Pancreas (tissue), 8 donors: ENCODE results near the gene KLHL26. TPM values are rescaled to one million over a fixed set of nuclear protein-coding genes. Genes with fewer than 3 reads are reported as not detected.

Experiments
- polyA plus RNA-seq, 2 donors: library from polyadenylated mRNA; stranded (reverse); fragments of 200-250 nt; gene quantifications; one replicate each; pipeline ENCODE4 v1.2.3, GENCODE V29; 2013
- total RNA-seq, 6 donors: library from RNA; stranded (reverse); fragmentation: NEBNext Ultra II Directional in 4 of 6; extraction: Animal tissue kit (Norgen Biotek cat#: 25700) in 4 of 6; gene quantifications; one replicate each; pipeline versions ENCODE4 v1.2.1 to v1.2.4, GENCODE V29; 2021 to 2023
- donor health status: healthy with polysubstance abuse.
- donor health status: DM: no; HTN: no; CAD: no; lungs with moderate emphysema.
- donor health status: DM: no; HTN: no; CAD: no.
- donor health status: Bipolar disorder and iron deficiency.
- donor health status: DM: yes; HTN: yes; CAD: no.
- donor health status: DM: no; HTN: no; CAD: no.
- donor health status: DM: no; HTN: no; CAD: no.
- donor health status: DM: yes; HTN: yes; CAD: no.

KLHL26 gene
- total and polyA plus RNA-seq, 8 donors: 3.2 to 7.8 (median 5.0) TPM

Other genes starting within 250 kb of the KLHL26 start
- gene LRRC25, start 239.4 kb upstream of the KLHL26 start, total RNA-seq: 1 to 10 TPM in 3 of 6 donors, under 1 TPM in 3; 0.14 to 6.1 (median 1.2) TPM
- gene LRRC25, start 239.4 kb upstream of the KLHL26 start, polyA plus RNA-seq: 1 to 10 TPM in 1 of 2 donors, under 1 TPM in 1; 0.85 to 1.0 TPM
- gene SSBP4, start 217.6 kb upstream of the KLHL26 start, total RNA-seq: 10 to 100 TPM; 20.5 to 33.8 (median 23.7) TPM
- gene SSBP4, start 217.6 kb upstream of the KLHL26 start, polyA plus RNA-seq: 100 to 1,000 TPM in 1 of 2 donors, 10 to 100 TPM in 1; 77.5 to 116 TPM
- gene ISYNA1, start 198.9 kb upstream of the KLHL26 start, total RNA-seq: 10 to 100 TPM; 26.1 to 58.4 (median 44.7) TPM
- 100 to 1,000 TPM; 187 to 309 TPM for gene ISYNA1, start 198.9 kb upstream of the KLHL26 start, polyA plus RNA-seq
- 10 to 100 TPM in 1 of 6 donors, 1 to 10 TPM in 5; 5.8 to 10.5 (median 9.3) TPM for gene ELL, start 115.0 kb upstream of the KLHL26 start, total RNA-seq
- 10 to 100 TPM; 10.3 to 13.4 TPM for gene ELL, start 115.0 kb upstream of the KLHL26 start, polyA plus RNA-seq
- gene FKBP8, start 93.5 kb upstream of the KLHL26 start, total RNA-seq: 100 to 1,000 TPM in 2 of 6 donors, 10 to 100 TPM in 4; 73.8 to 104 (median 87.9) TPM
- gene FKBP8, start 93.5 kb upstream of the KLHL26 start, polyA plus RNA-seq: 100 to 1,000 TPM; 198 to 218 TPM
- 10 to 100 TPM; 33.4 to 46.2 (median 41.9) TPM for gene KXD1, start 79.2 kb upstream of the KLHL26 start, total RNA-seq
- gene KXD1, start 79.2 kb upstream of the KLHL26 start, polyA plus RNA-seq: 10 to 100 TPM; 48.7 to 66.9 TPM
- 100 to 1,000 TPM; 522 to 838 (median 679) TPM for gene UBA52, start 65.2 kb upstream of the KLHL26 start, total RNA-seq
- gene UBA52, start 65.2 kb upstream of the KLHL26 start, polyA plus RNA-seq: 100 to 1,000 TPM; 402 to 680 TPM
- 10 to 100 TPM; 30.0 to 46.2 (median 36.1) TPM for gene REX1BD, start 48.2 kb upstream of the KLHL26 start, total RNA-seq
- 100 to 1,000 TPM; 122 to 158 TPM for gene REX1BD, start 48.2 kb upstream of the KLHL26 start, polyA plus RNA-seq
- 1 to 10 TPM in 5 of 6 donors, under 1 TPM in 1; 0.87 to 9.1 (median 4.1) TPM for gene CRLF1, start 30.2 kb upstream of the KLHL26 start, total RNA-seq
- 10 to 100 TPM in 1 of 2 donors, 1 to 10 TPM in 1; 9.6 to 20.3 TPM for gene CRLF1, start 30.2 kb upstream of the KLHL26 start, polyA plus RNA-seq
- 1 to 10 TPM in 2 of 6 donors, under 1 TPM in 4; 0.56 to 4.4 (median 0.94) TPM for gene TMEM59L, start 24.2 kb upstream of the KLHL26 start, total RNA-seq
- gene TMEM59L, start 24.2 kb upstream of the KLHL26 start, polyA plus RNA-seq: 1 to 10 TPM; 5.2 to 8.9 TPM
- 1 to 10 TPM; 5.2 to 8.1 (median 6.5) TPM for gene CRTC1, start 46.7 kb downstream of the KLHL26 start, total RNA-seq
- gene CRTC1, start 46.7 kb downstream of the KLHL26 start, polyA plus RNA-seq: 10 to 100 TPM; 12.4 to 18.1 TPM
- 1 to 10 TPM in 2 of 6 donors, under 1 TPM in 4; 0.05 to 3.7 (median 0.59) TPM for gene COMP, start 154.3 kb downstream of the KLHL26 start, total RNA-seq
- under 1 TPM; 0.23 to 0.49 TPM for gene COMP, start 154.3 kb downstream of the KLHL26 start, polyA plus RNA-seq
- 10 to 100 TPM; 26.3 to 54.4 (median 33.4) TPM for gene UPF1, start 194.9 kb downstream of the KLHL26 start, total RNA-seq
- 10 to 100 TPM; 44.1 to 50.7 TPM for gene UPF1, start 194.9 kb downstream of the KLHL26 start, polyA plus RNA-seq